Lower leg skin (tissue), 3 donors: ENCODE results near the gene RAB5B.
"Not testable (repeated sequence)": the region's sequence is repeated elsewhere in the genome, so short reads cannot be mapped to it uniquely, and the experiment has no call there.

Experiments used
- POLR2A ChIP-seq, 2 donors: fragments of 450-650 bp; IDR thresholded peaks; one replicate each; pipeline ENCODE4 v1.6.1; 2016 to 2017; ENCODE audit warnings: antibody characterized with exemption in 2 of 2, mild to moderate bottlenecking in 1 of 2, moderate library complexity in 1 of 2
- TF ChIP-seq, protein P1 (sequence below), 3 donors: fragments of 450-650 bp; IDR thresholded peaks; one replicate each; pipeline ENCODE4 v1.5.1; 2016; ENCODE audit warnings: antibody characterized with exemption in 3 of 3, mild to moderate bottlenecking in 3 of 3, moderate library complexity in 2 of 3

DNA sequence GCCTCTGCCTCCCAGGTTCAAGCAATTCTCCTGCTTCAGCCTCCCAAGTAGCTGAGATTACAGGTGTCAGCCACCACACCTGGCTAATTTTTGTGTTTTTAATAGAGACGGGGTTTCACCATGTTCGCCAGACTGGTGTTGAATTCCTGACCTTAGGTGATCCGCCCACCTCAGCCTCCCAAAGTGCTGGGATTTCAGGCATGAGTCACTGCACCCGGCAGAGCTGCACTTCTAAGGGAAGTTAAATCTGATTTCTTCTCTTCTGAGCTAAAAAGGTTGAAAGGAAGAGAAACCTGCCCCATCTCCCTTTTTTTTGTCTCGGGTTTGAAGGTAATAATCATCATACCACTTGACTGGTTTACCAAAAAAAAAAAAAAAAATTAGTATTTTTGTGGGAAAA is 8.0 kb downstream of the RAB5B start:
- TF ChIP-seq, protein P1, sequence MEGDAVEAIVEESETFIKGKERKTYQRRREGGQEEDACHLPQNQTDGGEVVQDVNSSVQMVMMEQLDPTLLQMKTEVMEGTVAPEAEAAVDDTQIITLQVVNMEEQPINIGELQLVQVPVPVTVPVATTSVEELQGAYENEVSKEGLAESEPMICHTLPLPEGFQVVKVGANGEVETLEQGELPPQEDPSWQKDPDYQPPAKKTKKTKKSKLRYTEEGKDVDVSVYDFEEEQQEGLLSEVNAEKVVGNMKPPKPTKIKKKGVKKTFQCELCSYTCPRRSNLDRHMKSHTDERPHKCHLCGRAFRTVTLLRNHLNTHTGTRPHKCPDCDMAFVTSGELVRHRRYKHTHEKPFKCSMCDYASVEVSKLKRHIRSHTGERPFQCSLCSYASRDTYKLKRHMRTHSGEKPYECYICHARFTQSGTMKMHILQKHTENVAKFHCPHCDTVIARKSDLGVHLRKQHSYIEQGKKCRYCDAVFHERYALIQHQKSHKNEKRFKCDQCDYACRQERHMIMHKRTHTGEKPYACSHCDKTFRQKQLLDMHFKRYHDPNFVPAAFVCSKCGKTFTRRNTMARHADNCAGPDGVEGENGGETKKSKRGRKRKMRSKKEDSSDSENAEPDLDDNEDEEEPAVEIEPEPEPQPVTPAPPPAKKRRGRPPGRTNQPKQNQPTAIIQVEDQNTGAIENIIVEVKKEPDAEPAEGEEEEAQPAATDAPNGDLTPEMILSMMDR (IDR thresholded peaks at IDR 0.05) = not testable (repeated sequence)
- not testable (repeated sequence) for TF ChIP-seq POLR2A (IDR thresholded peaks at IDR 0.05)
